Measurements from ENCODE around the gene SGPP1. TPM values are rescaled to one million over a fixed set of nuclear protein-coding genes. Genes with fewer than 3 reads are reported as not detected.
A peak's percentile ranks its signal among the peaks of the same experiment; 100 is the strongest.
"Not testable (repeated sequence)": the region's sequence is repeated elsewhere in the genome, so short reads cannot be mapped to it uniquely, and the experiment has no call there.

Gene SGPP1
- total and polyA plus RNA-seq, 2 donors (not counting 1 experiment from before 2014, with no cell fraction given) = 25.8 to 42.1 TPM

- H3K79me2 ChIP-seq (ENCODE audit: control insufficient read depth, insufficient read depth, low read length) = no peaks in the 10 kb centered on the region
- DNase-seq (ENCODE audit: low read depth in 2 of 2) = peak in 1 of 2 donors; percentile 5
Observed at GRCh38 chr14:63663428-63664341, 64.2 kb downstream of the SGPP1 start.

GRCh38 chr14:63662776-63663175 is 65.1 kb downstream of the SGPP1 start:
- H4K20me1 ChIP-seq (ENCODE audit: control insufficient read depth, extremely low read depth, insufficient read depth, low read length) = no peaks in the 10 kb centered on the region
- no peak overlapping the region for H2AFZ ChIP-seq (ENCODE audit: low read length)
- H3K9ac ChIP-seq (ENCODE audit: insufficient read depth, low read length) = no peak overlapping the region
- H3K4me2 ChIP-seq (ENCODE audit: extremely low read depth, insufficient read depth, low read length) = no peak overlapping the region
- no peaks in the 10 kb centered on the region for H3K79me2 ChIP-seq (ENCODE audit: control insufficient read depth, insufficient read depth, low read length)
- H3K27ac ChIP-seq (ENCODE audit: insufficient read depth, low read length) = no peak overlapping the region
- H3K4me3 ChIP-seq (replicated peaks in 1 of 4; ENCODE audit: control extremely low read depth in 1 of 4, insufficient read depth in 1 of 4, low read depth in 3 of 4, low read length in 4 of 4) = no peak overlapping the region
- TF ChIP-seq, protein P1, sequence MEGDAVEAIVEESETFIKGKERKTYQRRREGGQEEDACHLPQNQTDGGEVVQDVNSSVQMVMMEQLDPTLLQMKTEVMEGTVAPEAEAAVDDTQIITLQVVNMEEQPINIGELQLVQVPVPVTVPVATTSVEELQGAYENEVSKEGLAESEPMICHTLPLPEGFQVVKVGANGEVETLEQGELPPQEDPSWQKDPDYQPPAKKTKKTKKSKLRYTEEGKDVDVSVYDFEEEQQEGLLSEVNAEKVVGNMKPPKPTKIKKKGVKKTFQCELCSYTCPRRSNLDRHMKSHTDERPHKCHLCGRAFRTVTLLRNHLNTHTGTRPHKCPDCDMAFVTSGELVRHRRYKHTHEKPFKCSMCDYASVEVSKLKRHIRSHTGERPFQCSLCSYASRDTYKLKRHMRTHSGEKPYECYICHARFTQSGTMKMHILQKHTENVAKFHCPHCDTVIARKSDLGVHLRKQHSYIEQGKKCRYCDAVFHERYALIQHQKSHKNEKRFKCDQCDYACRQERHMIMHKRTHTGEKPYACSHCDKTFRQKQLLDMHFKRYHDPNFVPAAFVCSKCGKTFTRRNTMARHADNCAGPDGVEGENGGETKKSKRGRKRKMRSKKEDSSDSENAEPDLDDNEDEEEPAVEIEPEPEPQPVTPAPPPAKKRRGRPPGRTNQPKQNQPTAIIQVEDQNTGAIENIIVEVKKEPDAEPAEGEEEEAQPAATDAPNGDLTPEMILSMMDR (conservative IDR thresholded peaks at IDR 0.05 in 1 of 2, IDR thresholded peaks at IDR 0.05 in 1 of 2; ENCODE audit: low read depth in 1 of 2, low read length in 2 of 2) = no peak
- TF ChIP-seq EZH2 (IDR thresholded peaks at IDR 0.05; ENCODE audit: low read length, missing control alignments) = no peak
- no peak for DNase-seq (ENCODE audit: low read depth in 2 of 2)
- H3K36me3 ChIP-seq (ENCODE audit: control insufficient read depth, insufficient read depth, low read length) = no peaks in the 10 kb centered on the region
- H3K27me3 ChIP-seq (ENCODE audit: control insufficient read depth, insufficient read depth, low read length) = no peaks in the 10 kb centered on the region
- no peaks in the 10 kb centered on the region for H3K4me1 ChIP-seq (ENCODE audit: control insufficient read depth, extremely low read depth, insufficient read depth, low read length)
- H3K9me3 ChIP-seq (ENCODE audit: control insufficient read depth, insufficient read depth, low read depth, low read length) = no peaks in the 10 kb centered on the region

More at GRCh38 chr14:63663428-63664341, 64.2 kb downstream of the SGPP1 start:
- H3K36me3 ChIP-seq (ENCODE audit: control insufficient read depth, insufficient read depth, low read length) = no peaks in the 10 kb centered on the region
- H3K9me3 ChIP-seq (ENCODE audit: control insufficient read depth, insufficient read depth, low read depth, low read length) = no peaks in the 10 kb centered on the region
- no peaks in the 10 kb centered on the region for H3K27me3 ChIP-seq (ENCODE audit: control insufficient read depth, insufficient read depth, low read length)
- no peak overlapping the region for H3K9ac ChIP-seq (ENCODE audit: insufficient read depth, low read length)
- no peak overlapping the region for H3K4me3 ChIP-seq (replicated peaks in 1 of 4; ENCODE audit: control extremely low read depth in 1 of 4, insufficient read depth in 1 of 4, low read depth in 3 of 4, low read length in 4 of 4)
- H3K27ac ChIP-seq (ENCODE audit: insufficient read depth, low read length) = no peak overlapping the region
- TF ChIP-seq EZH2 (IDR thresholded peaks at IDR 0.05; ENCODE audit: low read length, missing control alignments) = no peak
- TF ChIP-seq, protein P1 (conservative IDR thresholded peaks at IDR 0.05 in 1 of 2, IDR thresholded peaks at IDR 0.05 in 1 of 2; ENCODE audit: low read depth in 1 of 2, low read length in 2 of 2) = no peak
- no peak overlapping the region for H2AFZ ChIP-seq (ENCODE audit: low read length)
- H3K4me2 ChIP-seq (ENCODE audit: extremely low read depth, insufficient read depth, low read length) = no peak overlapping the region
- H4K20me1 ChIP-seq (ENCODE audit: control insufficient read depth, extremely low read depth, insufficient read depth, low read length) = no peaks in the 10 kb centered on the region
- no peaks in the 10 kb centered on the region for H3K4me1 ChIP-seq (ENCODE audit: control insufficient read depth, extremely low read depth, insufficient read depth, low read length)

DNA sequence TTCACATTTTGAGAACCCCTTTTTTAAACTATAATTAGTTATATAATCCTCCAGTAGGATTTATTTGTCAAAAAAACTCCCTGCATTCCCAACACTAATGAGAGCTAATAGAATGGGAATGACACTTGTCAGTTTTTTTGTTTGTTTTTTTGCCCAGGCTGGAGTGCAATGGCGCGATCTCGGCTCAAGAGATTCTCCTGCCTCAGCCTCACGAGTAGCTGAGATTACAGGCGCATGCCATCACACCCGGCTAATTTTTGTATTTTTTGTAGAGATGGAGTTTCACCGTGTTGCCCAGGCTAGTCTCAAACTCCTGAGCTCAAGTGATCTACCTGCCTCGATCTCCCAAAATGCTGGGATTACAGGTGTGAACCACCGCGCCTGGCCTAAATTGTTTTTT is 66.0 kb downstream of the SGPP1 start:
- H3K4me2 ChIP-seq (ENCODE audit: extremely low read depth, insufficient read depth, low read length); H3K4me1 ChIP-seq (ENCODE audit: control insufficient read depth, extremely low read depth, insufficient read depth, low read length); H3K9me3 ChIP-seq (ENCODE audit: control insufficient read depth, insufficient read depth, low read depth, low read length); H3K9ac ChIP-seq (ENCODE audit: insufficient read depth, low read length); H3K36me3 ChIP-seq (ENCODE audit: control insufficient read depth, insufficient read depth, low read length); H2AFZ ChIP-seq (ENCODE audit: low read length); H3K4me3 ChIP-seq (replicated peaks in 1 of 4; ENCODE audit: control extremely low read depth in 1 of 4, insufficient read depth in 1 of 4, low read depth in 3 of 4, low read length in 4 of 4); DNase-seq (ENCODE audit: low read depth in 2 of 2); H3K27me3 ChIP-seq (ENCODE audit: control insufficient read depth, insufficient read depth, low read length); H3K79me2 ChIP-seq (ENCODE audit: control insufficient read depth, insufficient read depth, low read length); H3K27ac ChIP-seq (ENCODE audit: insufficient read depth, low read length); H4K20me1 ChIP-seq (ENCODE audit: control insufficient read depth, extremely low read depth, insufficient read depth, low read length): not testable (repeated sequence)

Measured in fibroblast of lung (primary cell).